Epithelial cell of prostate (primary cell): ENCODE measurements around the gene AK6.
"Not testable (repeated sequence)": the region's sequence is repeated elsewhere in the genome, so short reads cannot be mapped to it uniquely, and the experiment has no call there.

Source experiments
- DNase-seq: peaks from one replicate; pipeline ENCODE4 v3.0.0-alpha.2; 2011; ENCODE audit warnings: low read depth, low spot score
- H3K27ac ChIP-seq: fragments of 450-650 bp; 2 replicates; pipeline ENCODE4 v1.5.1; 2017; ENCODE audit warnings: mild to moderate bottlenecking

The AK6 gene

DNA sequence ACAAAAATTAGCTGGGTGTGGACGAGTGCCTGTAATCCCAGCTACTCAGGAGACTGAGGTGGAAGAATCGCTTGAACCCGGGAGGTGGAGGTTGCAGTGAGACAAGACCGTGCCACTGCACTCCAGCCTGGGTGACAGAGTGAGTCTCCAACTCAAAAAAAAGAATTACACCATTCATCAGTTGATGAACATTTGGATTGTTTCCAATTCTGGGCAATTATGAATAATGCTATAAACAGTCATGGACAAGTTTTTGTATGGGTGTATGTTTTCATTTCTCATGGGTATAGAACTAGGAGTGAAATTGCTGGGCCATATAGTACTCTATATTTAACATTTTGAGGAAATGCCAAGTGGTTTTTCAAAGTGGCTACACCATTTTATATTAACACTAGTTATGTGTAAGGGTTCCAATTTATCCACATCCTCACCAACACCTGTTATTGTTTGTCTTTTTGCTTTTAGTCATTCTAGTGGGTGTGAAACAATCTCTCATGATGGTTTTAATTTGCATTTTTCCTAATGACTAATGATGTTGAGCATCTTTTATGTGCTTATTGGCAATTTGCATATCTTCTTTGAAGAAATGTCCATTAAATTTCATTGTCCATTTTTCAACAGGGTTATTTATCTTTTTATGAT lies 27.7 kb downstream of the AK6 start:
- no peak overlapping the region for H3K27ac ChIP-seq
- no peak for DNase-seq

DNA sequence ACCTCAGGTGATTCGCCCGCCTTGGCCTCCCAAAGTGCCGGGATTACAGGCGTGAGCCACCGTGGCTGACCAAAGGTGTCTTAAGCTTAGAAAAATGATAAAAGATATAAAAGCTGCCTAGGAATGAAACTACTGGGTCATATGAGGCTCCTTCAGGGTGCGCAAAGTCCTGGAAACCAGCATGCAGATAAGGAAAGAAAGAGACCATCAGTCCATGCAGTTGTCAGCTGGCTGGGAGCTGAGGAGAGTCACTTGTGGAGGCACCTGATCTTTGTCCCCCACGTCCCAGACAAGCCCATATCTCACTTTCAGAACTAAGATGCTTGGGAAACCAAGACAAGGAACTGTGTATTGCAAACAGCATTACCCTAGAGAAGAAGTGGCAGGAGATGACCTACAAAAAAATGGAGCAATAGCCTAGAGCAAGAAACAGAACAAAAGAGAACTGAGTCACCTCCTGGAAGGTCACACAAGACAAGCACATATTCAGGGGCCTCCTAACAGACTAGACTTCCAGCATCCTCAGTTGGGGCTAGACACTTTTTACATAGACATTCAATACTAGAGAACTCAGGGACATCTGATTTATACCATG lies 33.9 kb downstream of the AK6 start:
- H3K27ac ChIP-seq, result no peak overlapping the region
- DNase-seq, result no peak

DNA sequence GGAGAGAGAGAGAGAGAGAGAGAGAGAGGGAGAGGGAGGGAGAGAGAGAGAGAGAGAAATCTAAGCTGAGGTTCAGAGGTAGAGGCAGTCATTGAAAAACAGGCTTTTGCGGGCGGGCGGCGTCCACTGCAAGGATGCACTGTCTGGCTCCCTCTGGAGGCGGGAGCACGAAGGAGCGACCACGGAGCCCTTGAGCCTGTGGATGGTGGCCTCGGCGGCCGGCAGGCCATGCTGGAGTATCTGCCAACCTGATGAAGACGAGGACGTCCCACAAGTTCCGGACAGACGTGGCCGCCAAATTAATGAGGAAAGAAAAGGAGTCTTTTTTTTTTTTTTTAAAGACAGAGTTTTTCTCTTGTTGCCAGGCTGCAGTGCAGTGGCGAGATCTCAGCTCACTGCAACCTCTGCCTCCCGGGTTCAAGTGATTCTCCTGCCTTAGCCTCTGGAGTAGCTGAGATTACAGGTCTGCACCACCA lies 34.5 kb downstream of the AK6 start:
- no peak for DNase-seq
- H3K27ac ChIP-seq, result no peak overlapping the region

DNA sequence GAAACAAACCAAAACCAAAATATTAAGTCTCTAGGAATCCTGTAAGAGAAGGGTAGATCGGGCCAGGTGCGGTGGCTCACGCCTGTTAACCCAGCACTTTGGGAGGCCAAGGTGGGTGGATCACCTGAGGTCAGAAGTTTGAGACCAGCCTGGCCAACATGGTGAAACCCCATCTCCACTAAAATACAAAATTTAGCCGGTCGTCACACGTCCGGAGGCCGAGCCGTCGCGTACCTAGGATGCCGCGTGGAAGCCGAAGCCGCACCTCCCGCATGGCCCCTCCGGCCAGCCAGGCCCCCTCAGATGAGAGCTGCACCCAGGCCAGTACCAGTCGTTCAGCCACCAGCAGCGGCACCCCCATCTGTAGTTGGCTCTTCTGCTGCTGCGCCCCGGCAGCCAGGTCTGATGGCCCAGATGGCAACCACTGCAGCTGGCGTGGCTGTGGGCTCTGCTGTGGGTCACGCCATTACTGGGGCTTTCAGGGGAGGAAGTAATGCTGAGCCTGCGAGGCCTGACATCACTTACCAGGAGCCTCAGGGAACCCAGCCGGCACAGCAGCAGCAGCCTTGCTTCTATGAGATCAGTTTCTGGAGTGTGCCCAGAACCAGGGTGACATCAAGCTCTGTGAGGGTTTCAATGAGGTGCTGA lies 35.5 kb downstream of the AK6 start:
- H3K27ac ChIP-seq, DNase-seq: not testable (repeated sequence)

DNA sequence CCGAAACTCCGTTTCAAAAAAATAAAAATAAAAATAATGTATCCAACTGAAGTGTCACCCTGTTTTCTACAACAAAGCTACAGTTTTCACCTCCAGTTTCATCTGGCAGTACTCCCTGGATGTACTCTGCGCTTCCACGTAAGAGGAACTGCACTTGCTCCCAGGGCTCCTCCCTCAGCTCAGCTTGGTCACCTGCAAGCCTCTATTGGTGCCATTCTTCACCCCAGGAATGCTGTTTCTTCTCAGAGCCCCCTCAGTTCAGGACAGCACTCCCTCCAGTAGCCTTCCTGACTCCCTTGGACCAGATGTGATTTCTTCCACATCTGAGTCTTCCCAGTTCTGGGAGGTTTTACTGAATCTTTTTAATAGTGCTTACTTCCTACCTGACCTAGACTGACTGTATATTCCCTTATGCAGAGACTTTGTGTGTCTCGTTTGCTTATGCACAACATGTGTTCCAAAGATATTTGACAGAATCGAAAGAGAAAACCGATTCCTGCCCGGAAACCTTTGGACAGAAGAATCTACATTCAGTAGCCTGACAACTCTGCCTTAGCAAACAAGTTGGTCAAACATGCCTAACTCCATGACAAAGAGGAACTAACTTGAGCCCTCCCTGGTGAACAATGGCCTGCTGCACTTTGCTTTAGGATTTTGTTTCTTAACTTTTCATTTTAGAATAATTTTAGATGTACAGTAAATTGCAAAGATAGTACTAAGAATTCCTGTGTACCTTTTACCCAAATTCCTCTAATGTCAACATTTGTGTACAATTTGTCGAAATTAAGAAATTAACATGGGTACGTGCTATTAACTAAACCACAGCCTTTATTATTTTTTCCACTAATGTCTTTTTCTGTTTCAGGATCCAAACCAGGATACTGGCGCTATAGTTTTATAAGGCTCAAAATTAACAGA lies 37.5 kb downstream of the AK6 start:
- peak overlapping the region; percentile 40 for H3K27ac ChIP-seq
- no peak for DNase-seq

DNA sequence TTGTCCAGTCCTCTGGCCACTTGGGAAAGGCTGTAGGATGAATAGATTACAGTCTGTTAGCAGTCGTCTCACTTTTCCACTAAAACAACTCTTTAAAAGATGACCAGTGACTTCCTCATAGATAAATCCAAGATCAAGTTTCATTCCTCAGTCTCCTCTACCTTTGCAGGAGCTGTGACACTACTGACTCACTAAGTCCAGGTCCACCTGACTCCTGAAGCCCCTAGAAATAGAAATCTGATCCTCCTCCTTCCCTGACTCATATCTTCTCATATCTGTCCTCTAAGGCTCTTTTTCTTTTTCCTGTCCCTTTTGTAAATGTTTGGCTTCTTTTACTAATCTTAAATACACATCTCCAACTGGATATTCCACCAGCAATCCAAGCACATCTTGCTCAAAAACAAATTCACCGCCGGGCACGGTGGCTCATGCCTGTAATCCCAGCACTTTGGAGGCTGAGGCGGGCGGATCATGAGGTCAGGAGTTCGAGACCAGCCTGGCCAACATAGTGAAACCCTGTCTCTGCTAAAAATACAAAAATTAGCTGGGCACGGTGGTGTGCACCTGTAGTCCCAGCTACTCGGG lies 39.3 kb downstream of the AK6 start:
- no peak overlapping the region for H3K27ac ChIP-seq
- no peak for DNase-seq

DNA sequence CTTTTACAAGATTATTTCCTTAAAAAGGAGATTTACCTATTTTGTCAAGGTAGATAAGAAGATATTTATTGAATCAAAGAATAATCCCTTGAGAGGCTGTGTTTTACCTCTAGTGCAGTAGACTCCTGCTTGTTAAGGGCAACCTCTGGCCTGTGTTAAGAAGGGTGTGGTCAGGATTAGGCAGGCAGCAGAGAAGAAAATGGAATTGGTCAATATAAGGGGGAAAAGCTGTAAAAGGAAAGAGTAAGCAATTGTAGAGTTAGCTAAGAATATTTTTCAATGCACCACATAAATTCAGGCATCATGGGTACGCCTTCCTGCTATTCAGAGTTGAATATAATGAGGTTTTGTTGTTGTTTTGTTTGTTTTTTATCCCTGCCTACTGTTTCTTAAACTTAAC lies 43.0 kb downstream of the AK6 start:
- no peak for DNase-seq
- no peak overlapping the region for H3K27ac ChIP-seq

DNA sequence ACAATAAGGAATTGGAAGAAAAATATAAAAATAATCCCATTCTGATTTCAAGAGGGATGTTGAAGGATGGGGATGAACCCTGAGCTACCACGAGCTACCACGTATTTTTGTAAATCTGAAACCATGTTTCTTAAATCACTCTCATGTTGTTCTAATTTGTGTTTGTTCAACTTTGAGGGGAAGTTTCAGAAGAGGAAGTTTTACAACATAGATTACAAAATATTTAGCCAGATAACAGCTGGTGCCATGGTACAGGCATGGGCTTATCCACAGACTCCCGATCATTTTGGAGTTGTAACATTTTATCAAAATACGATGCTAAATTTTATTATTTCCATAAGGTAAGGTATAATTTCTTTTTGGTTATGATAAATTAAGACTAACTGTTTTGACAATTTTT lies 51.9 kb downstream of the AK6 start:
- no peak for DNase-seq
- no peak overlapping the region for H3K27ac ChIP-seq

DNA sequence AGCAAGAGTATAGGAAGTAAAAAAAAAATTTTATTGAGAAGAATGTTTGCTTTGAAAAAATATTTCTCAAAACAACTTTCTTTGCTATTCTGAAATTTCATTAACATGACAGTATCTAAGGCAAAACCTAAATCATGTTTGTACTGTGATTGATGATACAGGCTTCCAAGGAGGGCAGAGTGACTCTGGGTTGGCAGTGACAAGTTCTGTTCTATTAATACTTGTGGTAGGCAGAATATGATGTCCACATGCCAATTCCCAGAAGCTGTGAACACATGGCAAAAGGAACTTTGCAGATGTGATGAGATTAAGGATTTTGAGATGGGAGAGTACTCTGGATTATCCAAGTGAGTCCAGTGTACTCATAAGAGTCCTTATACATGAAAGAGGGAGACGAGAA lies 53.3 kb downstream of the AK6 start:
- no peak for DNase-seq
- no peak overlapping the region for H3K27ac ChIP-seq

DNA sequence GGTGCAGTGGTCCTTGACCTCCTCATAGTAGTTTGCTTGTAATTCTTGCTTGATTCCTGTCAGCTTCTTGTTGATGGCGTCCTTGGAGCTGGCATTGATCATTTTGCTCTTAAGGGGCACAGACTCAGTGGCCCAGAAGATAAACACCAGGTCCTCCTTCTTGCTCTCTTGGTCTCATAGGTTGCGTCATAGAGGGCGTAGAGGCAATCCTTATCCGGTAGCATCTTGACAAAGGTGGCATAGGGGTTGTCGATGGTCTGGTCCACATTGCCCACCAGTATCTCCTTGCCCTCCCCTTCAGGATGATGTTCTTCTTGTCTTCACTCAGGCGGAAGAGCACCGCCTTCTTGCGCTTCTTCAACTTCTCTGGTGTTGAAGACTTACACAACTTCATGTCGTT lies 55.9 kb downstream of the AK6 start:
- DNase-seq, result no peak
- H3K27ac ChIP-seq, result no peak overlapping the region

DNA sequence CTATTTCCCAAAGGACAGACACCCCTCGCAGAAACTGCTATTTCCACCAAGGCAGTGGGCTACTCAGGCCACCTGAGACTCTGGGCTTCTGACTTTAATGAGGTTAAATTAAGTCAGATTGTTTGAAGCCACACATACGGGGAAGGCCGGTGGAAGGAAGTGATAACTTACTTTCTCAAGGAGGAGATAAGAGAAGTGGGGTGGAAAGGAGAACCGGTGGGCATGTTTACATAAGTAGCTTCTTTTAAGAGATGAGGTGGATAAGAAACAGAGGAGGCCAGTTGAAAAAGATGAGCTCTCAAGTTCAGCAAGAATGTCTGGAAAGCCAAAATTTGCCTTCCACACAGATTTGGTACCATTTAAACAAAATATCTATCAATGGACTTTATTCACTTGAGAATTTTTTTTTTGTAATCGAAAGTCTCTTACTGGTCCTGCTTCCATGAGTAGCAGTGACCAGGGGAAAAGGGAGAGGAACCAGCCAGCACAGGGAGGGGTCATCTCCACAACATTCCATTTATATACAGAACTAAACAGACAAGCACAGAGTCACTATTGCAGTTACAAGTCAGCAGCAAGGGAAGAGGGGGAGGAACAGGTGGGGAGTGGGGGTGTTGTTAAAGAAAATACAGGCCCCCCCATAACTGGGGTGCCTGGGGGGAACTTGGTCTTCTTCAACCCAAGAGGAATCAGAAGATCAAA lies 56.7 kb downstream of the AK6 start:
- no peak for DNase-seq
- H3K27ac ChIP-seq, result no peak overlapping the region

DNA sequence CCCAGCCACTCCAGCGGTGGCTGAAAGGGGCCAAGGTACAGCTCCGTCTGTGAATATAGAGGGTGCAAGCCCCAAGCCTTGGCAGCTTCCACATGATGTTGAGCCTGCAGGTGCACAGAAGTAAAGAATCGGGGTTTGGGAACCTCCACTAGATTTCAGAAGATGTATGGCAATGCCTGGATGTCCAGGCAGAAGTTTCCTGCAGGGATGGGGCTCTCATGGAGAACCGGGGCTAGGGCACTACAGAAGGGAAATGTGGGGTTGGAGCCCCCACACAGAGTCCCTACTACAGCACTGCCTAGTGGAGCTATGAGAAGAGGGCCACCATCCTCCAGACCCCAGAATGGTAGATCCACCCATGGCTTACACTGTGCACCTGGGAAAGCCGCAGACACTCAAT lies 59.9 kb downstream of the AK6 start:
- DNase-seq, result no peak
- no peak overlapping the region for H3K27ac ChIP-seq

DNA sequence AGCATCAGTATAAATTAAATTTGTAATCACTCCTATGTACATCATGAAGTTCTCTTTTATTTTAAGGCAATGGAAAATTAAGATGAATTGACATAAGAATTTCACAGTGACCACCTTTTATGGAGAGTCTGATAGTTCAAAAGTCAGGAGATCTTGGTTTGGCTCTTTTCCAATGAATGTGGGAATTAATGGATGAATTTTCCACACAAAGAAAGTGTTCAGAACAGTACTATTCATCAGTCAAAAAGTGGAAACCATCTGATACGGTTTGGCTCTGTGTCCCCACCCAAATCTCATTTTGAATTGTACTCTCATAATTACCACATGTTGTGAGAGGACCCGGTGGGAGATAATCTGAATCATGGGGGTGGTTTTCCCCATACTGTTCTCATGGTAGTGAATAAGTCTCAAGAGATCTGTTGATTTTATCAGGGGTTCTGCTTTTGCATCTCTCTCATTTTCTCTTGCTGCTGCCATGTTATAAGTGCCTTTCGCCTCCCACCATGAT lies 61.2 kb downstream of the AK6 start:
- no peak for DNase-seq
- no peak overlapping the region for H3K27ac ChIP-seq

DNA sequence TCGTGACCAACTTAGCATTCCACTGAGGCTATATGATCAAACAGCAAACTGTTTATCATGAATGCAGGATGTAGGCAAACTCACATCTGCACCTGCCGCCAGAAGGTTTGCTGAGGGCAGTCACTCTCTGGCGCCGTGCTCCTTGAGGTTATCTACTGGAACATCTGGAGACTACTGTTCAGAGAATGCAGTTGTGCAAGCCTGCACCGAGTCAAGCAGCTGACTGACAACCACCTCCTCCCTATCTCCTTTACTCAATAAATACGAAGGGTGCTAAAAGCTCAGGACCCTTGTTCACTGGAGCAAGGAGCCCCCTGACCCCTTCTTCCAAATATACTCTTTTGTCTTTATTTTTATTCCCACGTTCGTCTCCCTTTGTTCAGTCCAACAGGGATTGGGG lies 63.8 kb downstream of the AK6 start:
- H3K27ac ChIP-seq, result no peak overlapping the region
- DNase-seq, result no peak
